IPS-NIHi11 (cell line): Measurements from ENCODE around the gene GMNN.
"Not testable (repeated sequence)": the region's sequence is repeated elsewhere in the genome, so short reads cannot be mapped to it uniquely, and the experiment has no call there.

ENCODE experiments used
- DNase-seq: peaks from one replicate; pipeline ENCODE4 v3.0.0; 2012; ENCODE audit warnings: mixed read lengths, low spot score

GMNN gene

DNA sequence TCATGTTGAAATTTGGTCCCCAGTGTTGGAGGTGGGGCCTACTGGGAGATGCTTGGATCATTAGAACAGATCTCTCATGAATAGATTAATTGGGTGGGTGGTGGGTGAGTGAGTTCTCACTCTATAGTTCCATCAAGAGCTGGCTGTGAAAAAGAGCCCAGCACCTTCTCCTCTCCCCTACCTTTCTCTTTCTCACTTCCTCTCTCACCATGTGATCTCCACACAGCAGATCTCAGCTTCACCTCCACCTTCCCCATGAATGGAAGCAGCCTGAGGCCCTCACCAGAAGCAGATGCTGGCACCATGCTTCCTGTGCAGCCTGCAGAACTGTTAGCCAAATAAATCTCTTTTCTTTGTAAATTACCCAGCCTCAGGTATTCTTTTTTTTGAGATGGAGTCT, 12.9 kb upstream of the GMNN start:
- no peak for DNase-seq

DNA sequence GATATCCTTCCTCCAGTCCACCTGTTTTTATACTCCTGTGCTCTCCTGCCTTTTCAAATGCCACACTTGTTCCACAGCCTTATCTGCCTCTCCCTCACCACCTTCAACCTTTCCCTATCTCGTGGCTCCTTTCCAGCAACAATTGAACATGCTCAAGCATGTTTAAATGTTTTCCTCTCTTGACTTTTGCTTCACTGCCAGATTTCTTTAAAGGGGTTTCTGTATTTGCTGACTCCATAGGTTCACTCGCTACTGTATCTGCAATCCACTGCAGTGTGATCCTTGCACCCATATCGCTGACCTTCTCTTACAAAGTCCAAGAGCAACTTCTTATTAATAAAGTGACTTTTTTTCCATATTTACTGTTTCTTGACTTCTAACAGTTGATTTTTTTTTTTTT, 11.2 kb upstream of the GMNN start:
- no peak for DNase-seq

DNA sequence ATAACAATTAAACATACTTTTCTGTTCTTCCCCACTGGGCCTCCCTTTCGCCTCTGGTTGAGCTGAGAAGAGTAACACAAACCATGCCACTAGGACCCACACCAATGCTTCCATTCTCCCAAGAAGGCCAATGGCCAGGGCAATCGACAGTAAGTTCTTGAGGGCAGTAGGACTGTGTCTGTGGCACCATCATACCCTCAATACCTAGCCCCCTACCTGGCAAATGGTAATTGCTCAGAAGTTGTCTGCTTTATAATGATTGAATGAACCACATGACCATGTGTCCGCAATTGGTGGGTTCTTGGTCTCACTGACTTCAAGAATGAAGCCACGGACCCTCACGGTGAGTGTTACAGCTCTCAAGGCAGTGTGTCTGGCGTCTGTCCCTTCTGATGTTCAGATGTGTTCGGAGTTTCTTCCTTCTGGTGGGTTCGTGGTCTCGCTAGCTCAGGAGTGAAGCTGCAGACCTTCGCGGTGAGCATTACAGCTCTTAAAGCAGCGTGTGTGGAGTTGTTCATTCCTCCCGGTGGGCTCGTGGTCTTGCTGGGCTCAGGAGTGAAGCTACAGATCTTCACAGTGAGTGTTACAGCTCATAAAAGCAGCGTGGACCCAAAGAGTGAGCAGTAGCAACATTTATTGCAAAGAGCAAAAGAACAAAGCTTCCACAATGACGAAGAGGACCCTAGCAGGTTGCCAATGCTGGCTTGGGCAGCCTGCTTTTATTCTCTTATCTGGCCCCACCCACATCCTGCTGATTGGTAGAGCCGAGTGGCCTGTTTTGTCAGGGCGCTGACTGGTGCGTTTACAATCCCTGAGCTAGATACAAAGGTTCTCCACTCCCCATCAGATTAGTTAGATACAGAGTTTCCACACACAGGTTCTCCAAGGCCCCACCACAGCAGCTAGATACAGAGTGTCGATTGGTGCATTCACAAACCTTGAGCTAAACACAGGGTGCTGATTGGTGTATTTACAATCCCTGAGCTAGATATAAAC, 9.6 kb upstream of the GMNN start:
- DNase-seq = not testable (repeated sequence)

DNA sequence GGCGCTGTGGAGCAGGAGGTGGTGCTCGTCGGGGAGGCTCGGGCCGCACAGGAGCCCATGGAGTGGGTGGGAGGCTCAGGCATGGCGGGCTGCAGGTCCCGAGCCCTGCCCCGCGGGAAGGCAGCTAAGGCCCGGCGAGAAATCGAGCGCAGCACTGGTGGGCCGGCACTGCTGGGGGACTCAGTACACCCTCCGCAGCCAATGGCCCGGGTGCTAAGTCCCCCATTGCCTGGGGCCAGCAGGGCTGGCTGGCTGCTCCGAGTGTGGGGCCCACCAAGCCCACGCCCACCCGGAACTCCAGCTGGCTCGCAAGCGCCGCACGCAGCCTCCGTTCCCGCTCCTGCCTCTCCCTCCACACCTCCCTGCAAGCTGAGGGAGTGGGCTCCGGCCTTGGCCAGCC, 8.8 kb upstream of the GMNN start:
- not testable (repeated sequence) for DNase-seq

DNA sequence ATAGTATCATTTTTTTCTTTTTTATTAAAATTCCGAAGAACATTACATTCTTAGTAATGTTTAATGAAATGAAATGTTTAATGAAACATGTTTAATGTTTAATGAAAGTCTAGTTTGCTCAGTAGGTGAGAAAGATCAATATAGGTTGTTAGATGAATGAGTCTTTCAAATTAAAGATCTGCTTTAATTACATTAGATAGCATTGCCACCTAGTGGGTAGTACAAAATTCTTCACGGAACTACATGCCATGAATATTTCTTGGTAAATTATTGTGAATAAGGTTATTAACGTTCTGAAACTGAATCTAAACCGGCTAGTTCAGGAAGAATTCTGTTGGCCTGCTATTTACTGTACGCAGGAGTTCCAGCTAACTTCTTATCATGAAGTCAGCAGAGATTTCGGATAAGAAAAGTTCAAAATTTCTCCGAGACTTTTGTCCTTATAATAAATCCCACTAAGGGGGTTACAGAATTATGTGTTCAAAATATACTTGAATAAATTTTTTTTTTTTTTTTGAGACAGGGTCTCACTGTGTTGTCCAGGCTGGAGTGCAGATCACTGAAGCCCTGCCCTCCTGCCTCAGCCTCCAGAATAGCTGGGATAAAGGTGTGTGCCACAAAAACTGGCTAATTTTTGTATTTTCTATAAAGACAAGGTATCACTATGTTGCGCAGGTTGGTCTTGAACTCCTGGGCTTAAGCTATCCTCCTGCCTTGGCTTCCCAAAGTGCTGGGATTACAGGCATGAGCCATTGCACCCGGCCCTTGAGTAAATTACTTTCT, 7.9 kb upstream of the GMNN start:
- DNase-seq = no peak

DNA sequence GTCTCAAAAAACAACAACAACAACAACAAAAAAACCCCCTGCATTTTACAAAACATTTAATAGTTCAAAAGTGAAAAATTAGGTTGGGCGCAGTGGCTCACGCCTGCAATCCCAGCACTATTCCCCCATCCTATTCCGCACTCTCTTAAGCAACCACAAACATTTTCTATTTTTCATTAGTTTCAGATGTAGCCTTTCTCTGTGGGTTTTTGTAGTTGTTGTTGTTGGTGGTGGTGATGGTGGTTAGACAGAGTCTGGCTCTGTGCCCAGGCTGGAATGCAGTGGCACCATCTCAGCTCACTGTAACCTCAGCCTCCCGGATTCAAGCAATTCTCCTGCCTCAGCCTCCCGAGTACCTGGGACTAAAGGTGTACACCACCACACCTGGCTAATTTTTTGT, 6.4 kb upstream of the GMNN start:
- no peak for DNase-seq

DNA sequence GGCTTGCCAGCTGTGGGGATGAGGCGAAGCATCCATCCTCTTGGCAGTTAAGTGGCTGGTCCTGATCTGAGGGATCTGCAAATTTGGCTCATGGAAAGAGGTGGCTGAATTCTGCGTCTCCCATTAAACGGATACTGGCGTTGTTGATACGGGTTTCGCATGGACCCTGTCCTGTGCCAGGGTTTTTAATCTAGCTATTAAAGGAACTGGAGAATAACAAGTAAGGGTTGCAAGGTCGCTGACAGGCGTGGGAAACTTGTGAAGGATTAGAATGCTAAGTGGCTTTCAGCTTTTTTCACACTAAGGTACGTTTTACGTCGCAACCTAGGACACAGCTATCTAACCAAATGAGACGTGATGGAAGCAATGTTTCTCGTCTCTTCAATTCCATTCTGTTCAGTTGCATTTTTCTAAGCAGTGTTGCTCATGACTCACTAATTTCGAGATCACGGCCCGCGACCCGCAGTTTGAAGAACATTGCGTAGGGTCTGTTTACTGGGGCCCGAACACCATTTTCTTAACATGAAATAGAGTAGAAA, 852 bp downstream of the GMNN start:
- DNase-seq = no peak

DNA sequence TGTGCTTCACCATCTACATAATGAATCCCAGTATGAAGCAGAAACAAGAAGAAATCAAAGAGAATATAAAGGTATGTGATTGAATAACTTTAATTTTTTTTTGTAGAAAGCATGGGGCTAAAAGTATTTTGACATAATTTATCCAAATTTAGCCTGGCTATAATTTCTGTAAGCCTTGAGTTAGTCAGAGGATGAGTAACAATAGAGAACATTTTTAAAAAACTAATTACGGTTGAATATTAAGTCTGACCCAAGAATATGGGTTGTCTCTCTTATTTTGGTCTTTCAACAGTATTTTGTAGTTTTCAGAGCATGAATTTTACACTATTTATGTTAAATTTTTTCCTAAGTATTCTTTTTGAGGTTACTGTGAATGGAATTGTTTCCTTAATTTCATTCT, 2.5 kb downstream of the GMNN start:
- DNase-seq = no peak

DNA sequence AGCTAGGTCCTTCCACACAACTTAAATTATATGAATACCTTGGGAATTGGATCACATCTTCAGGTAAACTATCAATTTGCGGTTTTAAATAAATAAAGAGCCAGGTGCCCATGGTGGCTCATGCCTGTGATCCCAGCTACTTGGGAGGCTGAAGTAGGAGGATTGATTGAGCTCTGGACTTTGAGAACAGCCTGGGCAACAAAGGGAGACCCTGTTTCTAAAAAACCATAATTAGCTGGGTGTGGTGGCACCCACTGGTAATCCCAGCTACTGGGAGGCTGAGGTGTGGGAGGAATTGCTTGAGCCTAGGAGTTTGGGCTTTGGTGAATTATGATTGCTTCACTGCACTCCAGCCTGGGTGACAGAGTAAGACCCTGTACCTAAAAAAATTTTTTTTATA, 3.4 kb downstream of the GMNN start:
- DNase-seq = no peak

DNA sequence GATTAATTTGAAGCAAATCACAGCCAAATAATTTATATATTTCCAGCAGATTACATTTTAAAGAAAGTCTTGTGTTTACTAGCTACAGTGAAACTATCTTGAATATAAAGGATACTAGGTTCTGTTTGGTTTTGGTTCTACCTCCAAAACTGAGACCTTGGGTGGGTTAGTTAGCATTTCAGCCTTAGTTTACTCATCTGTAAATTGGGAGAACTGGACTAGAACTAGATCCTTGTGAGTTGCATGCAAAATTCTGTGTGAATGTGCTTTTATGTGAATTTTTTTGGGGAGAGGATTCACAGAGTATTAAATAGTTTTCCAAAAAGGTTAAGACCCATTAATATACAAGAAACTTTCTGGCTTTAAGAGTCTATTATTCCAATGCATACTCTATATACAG, 4.1 kb downstream of the GMNN start:
- DNase-seq = no peak

DNA sequence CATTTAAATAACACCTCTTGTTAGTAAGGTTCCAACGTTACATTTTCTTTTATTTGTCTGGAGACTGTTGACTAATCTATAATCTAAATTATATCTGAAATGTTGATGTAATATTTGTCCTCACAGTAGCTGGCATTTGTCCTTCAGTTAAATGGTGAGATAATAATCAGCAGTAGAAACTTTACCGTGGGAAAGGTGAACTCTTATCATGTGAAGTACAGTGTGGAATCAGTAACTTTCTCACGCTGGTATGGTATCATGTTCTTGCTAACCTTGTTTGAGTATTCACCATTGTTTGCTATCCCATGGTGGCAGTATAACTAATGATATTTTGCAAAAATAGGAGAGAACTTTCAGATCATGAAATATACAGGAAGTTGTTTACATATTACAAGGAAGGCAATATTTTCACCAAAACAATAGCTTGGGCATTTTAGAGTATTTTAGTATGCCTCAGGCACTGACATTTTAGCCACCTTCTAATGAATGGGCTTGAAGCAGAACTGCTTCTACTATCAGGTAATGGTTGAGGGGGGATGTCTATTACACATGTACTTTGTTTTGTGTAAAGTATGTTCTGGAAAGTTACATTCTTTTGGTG, 4.8 kb downstream of the GMNN start:
- DNase-seq = no peak

DNA sequence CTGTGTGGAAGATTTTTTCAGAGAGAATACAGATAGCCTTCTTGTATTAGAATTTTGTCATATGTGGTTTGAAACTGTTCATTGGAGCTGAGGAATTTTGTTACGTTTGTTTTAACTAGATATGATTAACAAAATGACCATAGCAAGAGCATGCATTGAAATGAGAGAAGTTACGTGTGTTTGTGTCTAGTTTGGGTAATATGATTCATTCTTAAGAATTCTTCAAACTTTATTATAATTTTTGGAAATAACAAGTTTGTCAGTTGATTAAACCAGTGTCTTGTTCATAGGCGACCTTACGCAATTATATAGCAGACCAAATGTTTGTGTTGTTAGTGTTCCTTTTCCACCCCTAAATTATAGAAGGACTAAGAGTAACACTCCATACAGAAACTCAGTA, 5.5 kb downstream of the GMNN start:
- no peak for DNase-seq

DNA sequence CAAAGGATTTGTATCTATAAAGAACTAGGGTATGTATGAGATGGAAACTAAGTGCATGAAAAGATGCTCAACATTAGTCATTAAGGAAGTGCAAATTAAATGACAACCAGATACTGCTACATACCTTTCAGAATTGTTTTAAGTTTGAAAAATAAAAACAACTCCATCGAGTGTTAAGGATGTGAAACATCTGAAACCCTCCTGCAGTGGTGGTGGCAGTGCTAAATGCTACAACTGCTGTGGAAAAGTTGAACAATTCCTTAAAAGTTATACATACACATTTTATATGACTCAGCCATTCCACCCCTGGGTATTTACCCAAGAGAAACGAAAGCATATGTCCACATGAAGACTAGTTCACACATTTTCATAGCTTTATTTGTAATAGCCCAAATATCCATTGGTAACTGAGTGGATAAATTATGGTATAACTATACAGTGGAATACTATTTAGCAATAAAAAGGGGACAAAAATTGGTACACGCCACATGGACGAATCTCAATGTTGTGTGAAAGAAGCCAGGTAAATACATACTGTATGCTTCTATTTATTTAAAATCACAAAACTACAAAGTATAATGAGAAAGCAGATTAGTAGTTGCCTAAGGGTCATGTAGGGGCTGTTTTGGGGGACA, 13.4 kb downstream of the GMNN start:
- DNase-seq = no peak

DNA sequence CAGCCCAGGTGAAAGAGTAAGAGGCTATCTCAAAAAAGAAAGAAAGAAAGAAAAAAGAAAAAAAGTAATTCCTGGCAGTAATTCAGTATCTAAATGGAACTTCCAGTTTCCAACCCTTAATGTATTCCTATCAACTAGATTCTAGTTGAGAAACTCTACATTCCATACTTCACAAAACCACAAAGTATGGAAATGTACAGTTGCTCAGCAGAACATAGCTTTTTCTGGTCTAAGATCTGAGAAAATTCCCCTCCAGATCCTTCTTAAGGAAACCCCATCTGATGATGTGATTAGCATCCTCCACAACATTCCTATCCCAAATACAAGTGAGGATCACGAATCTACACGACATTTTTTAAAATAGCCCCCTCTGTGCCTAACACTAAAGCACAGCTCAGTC, 20.4 kb downstream of the GMNN start:
- DNase-seq = no peak

DNA sequence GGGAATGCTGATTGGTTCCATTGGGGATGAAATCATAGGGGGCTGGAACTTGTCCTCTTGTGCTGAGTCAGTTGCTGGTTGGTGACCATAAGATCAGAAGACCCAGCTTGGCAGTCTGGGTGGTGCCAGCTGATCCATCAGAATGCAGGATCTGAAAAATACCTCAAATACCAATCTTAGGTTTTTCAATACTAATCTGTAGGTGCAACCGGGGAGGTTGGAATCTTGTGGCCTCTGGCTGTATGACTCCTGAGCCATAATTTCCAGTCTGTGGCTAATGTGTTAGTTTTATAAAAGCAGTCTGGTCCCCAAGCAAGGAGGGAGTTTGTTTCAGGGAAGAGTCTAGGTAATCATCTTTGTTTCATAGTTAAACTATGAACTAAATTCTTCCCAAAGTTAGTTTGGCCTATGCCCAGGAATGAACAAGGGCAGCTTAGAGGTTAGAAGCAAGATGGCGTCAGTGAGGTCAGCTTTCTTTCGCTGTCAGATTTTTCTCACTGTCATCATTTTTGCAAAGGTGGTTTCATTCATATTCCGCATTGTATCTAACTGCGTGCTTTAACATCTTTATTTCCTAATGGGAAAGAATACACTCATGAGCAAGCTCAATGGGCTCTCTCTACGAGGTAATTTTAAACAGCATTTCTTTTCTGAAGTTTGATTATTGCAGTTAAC, 22.0 kb downstream of the GMNN start:
- no peak for DNase-seq

DNA sequence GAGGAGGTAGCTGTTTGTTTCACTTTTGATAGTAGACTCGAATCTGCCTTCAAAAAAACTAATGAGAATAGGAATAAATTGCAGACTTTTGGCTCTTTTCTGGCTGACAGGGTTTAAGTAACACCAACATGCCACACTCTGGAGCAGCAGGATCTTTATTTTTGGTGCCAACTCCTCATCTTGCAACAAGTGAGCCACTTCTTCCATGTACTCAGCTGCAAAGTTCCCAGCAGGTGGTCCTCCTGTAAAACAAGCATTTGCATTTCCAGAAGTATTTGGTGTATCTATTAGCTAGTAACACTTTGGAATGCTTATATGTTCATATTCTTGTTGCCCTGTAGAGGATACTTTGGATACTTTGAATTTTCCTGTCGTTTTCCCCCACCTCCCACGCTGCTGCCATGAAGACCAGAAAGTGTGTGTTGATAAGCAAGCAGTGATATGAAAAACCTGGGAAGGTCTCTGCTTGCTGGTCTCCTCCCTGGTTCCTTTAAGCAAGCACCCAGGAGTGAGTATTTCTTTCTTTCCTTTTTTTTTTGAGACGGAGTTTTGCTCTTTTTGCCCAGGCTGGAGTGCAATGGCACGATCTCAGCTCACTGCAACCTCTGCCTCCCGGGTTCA, 23.0 kb downstream of the GMNN start:
- no peak for DNase-seq

DNA sequence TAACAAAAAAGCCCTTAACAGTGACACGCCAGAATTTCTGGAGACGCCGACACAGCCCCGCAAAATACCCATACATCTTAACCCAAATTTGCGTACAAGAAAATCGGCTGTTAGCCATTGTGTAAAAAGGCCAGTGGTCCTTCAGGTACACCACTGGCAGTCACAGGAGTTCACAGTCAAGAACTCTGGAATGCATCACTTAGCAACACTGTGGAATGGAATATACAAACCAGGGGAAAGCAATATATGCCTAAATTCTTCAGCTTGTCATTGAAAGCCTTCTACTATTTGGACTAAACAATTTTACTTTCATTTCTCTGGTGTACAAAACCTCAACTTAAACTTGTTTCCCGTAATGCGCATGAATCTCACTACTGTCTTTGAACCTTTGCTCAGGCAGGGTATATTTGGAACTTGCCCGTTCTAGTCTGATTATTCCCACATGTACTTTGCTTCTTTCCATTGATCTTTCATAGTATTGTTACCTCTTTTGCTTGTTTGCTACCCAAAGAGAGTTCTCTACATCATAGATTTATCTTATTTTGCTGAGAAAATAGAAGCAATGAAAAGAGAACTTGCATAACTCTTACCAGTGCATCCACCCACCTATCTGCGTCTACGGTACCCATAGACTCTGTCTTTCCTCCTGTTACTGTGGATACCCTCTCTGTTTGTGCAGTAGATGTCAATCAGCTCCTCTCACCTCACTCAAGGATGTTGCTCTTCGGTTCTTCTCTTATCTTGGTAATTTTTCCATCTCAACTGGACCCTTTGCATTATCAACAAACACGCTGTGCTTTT, 24.2 kb downstream of the GMNN start, which contains the start of gene ARMH2:
Gene ARMH2, minus strand, starts transcription at position 178 of the 801 bp plus-strand sequence. Its CDS starts 60 bp downstream, at position 118.
- no peak for DNase-seq

DNA sequence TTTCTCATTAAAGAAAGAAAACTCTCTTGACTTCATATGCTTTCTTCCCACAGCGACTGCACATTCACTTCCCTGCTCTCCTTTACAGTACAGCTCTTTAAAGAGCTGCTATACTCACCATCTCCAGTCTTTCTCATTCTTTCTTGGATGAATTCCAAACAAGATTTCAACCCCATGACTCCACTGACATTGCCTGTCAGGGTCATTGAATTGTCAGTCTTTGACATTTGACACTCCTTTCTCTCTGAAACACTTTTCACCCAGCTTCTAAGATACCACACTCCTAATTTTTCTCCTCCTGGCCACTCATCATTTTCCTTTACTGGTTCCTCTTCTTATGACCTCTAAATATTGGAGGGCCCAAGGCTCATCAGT, 24.8 kb downstream of the GMNN start:
- no peak for DNase-seq

DNA sequence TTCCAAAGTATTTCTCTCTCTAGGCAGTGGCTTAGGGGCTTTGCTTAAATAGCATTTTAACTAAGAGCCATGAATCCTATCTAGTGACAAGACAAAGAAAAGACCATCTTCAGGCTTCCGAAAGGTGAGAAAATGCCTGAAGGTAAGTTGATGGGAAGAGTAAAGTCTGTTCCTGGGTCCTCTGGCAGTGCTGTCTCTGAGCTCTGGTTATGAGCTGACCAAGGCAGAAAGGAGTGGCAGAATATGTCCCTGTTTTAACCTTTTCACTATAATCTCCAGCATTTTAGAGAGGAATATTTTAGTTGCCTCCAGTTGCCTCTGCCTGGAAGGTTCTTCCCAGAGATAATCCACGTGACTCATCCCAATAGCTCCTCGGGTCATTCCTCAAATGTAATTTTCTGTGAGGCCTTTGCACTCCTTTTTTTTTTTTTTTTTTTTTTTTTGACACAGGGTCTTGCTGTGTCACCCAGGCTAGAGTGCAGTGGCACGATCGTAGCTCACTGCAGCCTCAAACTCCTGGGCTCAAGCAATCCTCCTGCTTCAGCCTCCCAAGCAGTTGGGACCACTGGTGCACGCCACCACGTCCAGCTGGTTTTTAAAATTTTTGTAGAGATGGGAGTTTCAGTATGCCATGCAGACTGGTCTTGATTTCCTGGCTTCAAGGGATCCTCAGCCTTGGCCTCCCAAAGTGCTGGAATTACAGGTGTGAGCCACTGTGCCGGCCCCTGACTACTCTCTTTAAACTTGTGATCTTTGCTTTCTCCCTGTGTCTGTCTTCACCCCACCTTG, 27.7 kb downstream of the GMNN start:
- no peak for DNase-seq
